ENCODE measurements around the gene ACTRT2.

DNA sequence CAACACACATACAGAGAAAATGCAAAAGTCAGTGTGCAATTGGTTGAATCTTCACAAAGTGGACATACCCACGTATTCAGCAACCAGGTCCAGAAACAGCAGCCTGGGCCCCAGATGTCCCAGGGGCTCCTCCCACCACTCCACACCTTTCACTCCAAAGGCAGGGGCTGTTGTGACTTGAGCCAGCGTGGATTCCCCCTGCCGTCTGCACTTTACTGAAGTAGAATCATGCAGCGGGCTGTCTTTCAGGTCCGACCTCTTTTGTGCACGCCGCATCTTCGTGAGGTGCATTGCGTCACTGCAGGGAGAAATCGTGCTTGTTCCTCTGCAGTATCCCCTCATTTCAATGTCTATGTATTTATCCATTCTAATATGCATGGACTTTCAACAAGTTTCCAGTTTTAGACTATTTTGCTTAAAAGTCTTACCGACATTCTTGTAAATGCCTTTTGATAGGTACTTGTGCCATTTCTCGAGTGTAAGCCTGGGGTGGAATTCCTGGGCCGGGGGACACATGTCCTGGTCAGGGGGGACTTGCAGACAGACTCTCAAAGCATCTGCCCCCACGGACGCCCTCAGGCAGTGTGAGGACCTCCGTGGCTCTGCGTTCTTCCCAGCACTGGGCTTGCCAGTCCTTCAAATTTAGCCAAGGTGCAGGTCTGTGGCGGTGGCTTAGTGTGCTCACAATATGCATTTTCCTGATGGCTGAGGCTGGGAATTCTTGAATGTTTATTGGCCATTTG lies 29.3 kb upstream of the ACTRT2 start:
- TF ChIP-seq, protein P1, sequence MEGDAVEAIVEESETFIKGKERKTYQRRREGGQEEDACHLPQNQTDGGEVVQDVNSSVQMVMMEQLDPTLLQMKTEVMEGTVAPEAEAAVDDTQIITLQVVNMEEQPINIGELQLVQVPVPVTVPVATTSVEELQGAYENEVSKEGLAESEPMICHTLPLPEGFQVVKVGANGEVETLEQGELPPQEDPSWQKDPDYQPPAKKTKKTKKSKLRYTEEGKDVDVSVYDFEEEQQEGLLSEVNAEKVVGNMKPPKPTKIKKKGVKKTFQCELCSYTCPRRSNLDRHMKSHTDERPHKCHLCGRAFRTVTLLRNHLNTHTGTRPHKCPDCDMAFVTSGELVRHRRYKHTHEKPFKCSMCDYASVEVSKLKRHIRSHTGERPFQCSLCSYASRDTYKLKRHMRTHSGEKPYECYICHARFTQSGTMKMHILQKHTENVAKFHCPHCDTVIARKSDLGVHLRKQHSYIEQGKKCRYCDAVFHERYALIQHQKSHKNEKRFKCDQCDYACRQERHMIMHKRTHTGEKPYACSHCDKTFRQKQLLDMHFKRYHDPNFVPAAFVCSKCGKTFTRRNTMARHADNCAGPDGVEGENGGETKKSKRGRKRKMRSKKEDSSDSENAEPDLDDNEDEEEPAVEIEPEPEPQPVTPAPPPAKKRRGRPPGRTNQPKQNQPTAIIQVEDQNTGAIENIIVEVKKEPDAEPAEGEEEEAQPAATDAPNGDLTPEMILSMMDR (IDR thresholded peaks at IDR 0.05 in 8 of 11, conservative IDR thresholded peaks at IDR 0.05 in 3 of 11): no peak
- no peak for TF ChIP-seq POLR2A (IDR thresholded peaks at IDR 0.05)
- no peak for TF ChIP-seq POLR2AphosphoS5 (IDR thresholded peaks at IDR 0.05)
